K562 (cell line): ENCODE measurements around the gene SPECC1L. TPM values are rescaled to one million over a fixed set of nuclear protein-coding genes. Genes with fewer than 3 reads are reported as not detected.

Experiments used
- ATAC-seq: fragments of 200-7000 bp; cut with Tn5 transposase; 3 replicates; pipeline ENCODE4 v1.9.1; 2020; ENCODE audit warnings: moderate library complexity
- BruUV-seq: library from RNA; stranded (reverse); fragments of 400-500 nt; replicated peaks from 2 replicates; lab custom pipeline; 2021; lab: Mats Ljungman, UMichigan
- CTCF ChIA-PET: fragments of 300-600 bp; formaldehyde crosslinking; extraction: SDS; loops from one replicate; lab custom pipeline; 2021; ENCODE audit warnings: low intra/inter-chr PET ratio; lab: Yijun Ruan, JAX
- POLR2A ChIA-PET: fragments of 300-600, 350-650 bp; sonication (Branson Sonifier 250); formaldehyde crosslinking; extraction: SDS; loops from one replicate; lab custom pipeline; 2021; ENCODE audit warnings: antibody characterized with exemption, inconsistent platforms; lab: Yijun Ruan, JAX
- DNase-seq, 4 experiments: peaks; one replicate each; pipeline versions ENCODE4 v3.0.0 to v3.0.0-alpha.2; 2011 to 2018; ENCODE audit warnings: low spot score in 3 of 4, mixed read lengths in 3 of 4; ENCODE audit errors: extremely low read depth in 1 of 4
- FAIRE-seq: peaks from 2 replicates; lab custom pipeline; 2011; peaks lifted over from hg19 to GRCh38; lab: Jason Lieb, UNC
- H2AFZ ChIP-seq: 2 replicates; pipeline ENCODE4 v1.6.0; 2011; ENCODE audit warnings: low read depth, low read length, control low read depth, inconsistent platforms
- H3K27ac ChIP-seq: fragments of 200-600 bp; 3 replicates; pipeline ENCODE4 v1.8.0; 2011; ENCODE audit warnings: low read depth, mild to moderate bottlenecking, control low read depth, inconsistent platforms, low read length, moderate library complexity, mixed read lengths; ENCODE audit errors: extremely low read depth
- H3K27me3 ChIP-seq, 2 experiments: fragments of 300-600 bp in 1 of 2; 2 replicates in 1 of 2; 3 replicates in 1 of 2; pipeline versions ENCODE4 v1.6.0 to v1.8.0; 2011; ENCODE audit warnings: inconsistent platforms in 2 of 2, low read length in 2 of 2, mild to moderate bottlenecking in 1 of 2, mixed read lengths in 1 of 2, moderate library complexity in 1 of 2; ENCODE audit not compliant: control insufficient read depth in 2 of 2, insufficient read depth in 2 of 2
- H3K36me3 ChIP-seq: fragments of 300-600 bp; 3 replicates; pipeline ENCODE4 v1.8.0; 2011; ENCODE audit warnings: mild to moderate bottlenecking, low read length, inconsistent platforms; ENCODE audit not compliant: control insufficient read depth, insufficient read depth
- H3K4me1 ChIP-seq, 2 experiments: fragments of 200-600 bp in 1 of 2; replicated peaks in 1 of 2; 2 replicates in 1 of 2; 3 replicates in 1 of 2; pipeline versions ENCODE4 v1.5.1 to v1.8.0; 2011; ENCODE audit warnings: inconsistent platforms in 2 of 2, low read length in 2 of 2, mild to moderate bottlenecking in 1 of 2, mixed read lengths in 1 of 2, moderate library complexity in 1 of 2; ENCODE audit not compliant: control insufficient read depth in 2 of 2, insufficient read depth in 2 of 2
- H3K4me2 ChIP-seq: 2 replicates; pipeline ENCODE4 v1.6.1; 2011; ENCODE audit warnings: low read length, control low read depth, inconsistent platforms, mixed read lengths; ENCODE audit not compliant: insufficient read depth
- H3K4me3 ChIP-seq: fragments of 200-600 bp; sonication (generic), shearing (Covaris generic); 2 replicates; pipeline ENCODE4 v1.5.1; 2016; ENCODE audit warnings: control low read depth, inconsistent platforms
- H3K79me2 ChIP-seq: fragments of 200-600 bp; 3 replicates; pipeline ENCODE4 v1.8.0; 2011; ENCODE audit warnings: low read length, inconsistent platforms; ENCODE audit not compliant: control insufficient read depth, insufficient read depth
- H3K9ac ChIP-seq, 2 experiments: 2 replicates each; pipeline versions ENCODE4 v1.6.0 to v1.6.1; 2011; ENCODE audit warnings: low read depth in 2 of 2, low read length in 2 of 2, control low read depth in 1 of 2, inconsistent platforms in 1 of 2, mild to moderate bottlenecking in 1 of 2, mixed read lengths in 1 of 2; ENCODE audit not compliant: insufficient read depth in 1 of 2
- H3K9me1 ChIP-seq: one replicate; pipeline ENCODE4 v1.6.0; 2011; ENCODE audit warnings: inconsistent platforms, mild to moderate bottlenecking, low read length, moderate library complexity; ENCODE audit not compliant: control insufficient read depth, insufficient read depth
- H3K9me3 ChIP-seq: replicated peaks from 2 replicates; pipeline ENCODE4 v1.5.1; 2011; ENCODE audit warnings: low read depth, low read length, inconsistent platforms; ENCODE audit not compliant: control insufficient read depth, insufficient read depth
- H4K20me1 ChIP-seq: replicated peaks from 2 replicates; pipeline ENCODE4 v1.6.1; 2011; ENCODE audit warnings: low read length, inconsistent platforms, mixed read lengths; ENCODE audit not compliant: control insufficient read depth, insufficient read depth
- ARHGAP35 ChIP-seq: fragments of 450-650 bp; IDR thresholded peaks from 2 replicates; pipeline ENCODE4 v1.6.1; 2018; ENCODE audit not compliant: partially characterized antibody
- ESRRA ChIP-seq: fragments of 450-650 bp; IDR thresholded peaks from 2 replicates; pipeline ENCODE4 v1.6.1; 2014; ENCODE audit warnings: low read depth, mild to moderate bottlenecking, moderate library complexity, borderline replicate concordance
- PURB ChIP-seq: sonication (generic); formaldehyde crosslinking; IDR thresholded peaks from 2 replicates; pipeline ENCODE4 v1.9.0; 2021; ENCODE audit warnings: low read depth, mild to moderate bottlenecking, missing genetic modification reagents
- ZNF224 ChIP-seq: sonication (generic); formaldehyde crosslinking; IDR thresholded peaks from 2 replicates; pipeline ENCODE4 v1.8.0; 2022; ENCODE audit warnings: mild to moderate bottlenecking, missing genetic modification reagents
- ZNF76 ChIP-seq: fragments of 250-450 bp; sonication (Bioruptor Pico); IDR thresholded peaks from 2 replicates; pipeline ENCODE4 v1.4.0; 2020; ENCODE audit warnings: mild to moderate bottlenecking, moderate library complexity, borderline replicate concordance
- WGBS: fragments of 100-300 bp; shearing (Covaris generic); methylation state at CpG from one replicate; pipeline ENCODE4 v1.1.6; 2016; ENCODE audit warnings: low coverage, mixed read lengths; ENCODE audit not compliant: insufficient coverage; ENCODE audit errors: missing lambda C conversion rate; 5-methylcytosine and 5-hydroxymethylcytosine counted together
- in situ Hi-C: fragments of 300-500 bp; cut with MboI; formaldehyde crosslinking; loops from 4 replicates; pipeline ENCODE4 v1.15.0; 2018; ENCODE audit warnings: inconsistent platforms, mixed read lengths
- intact Hi-C: fragments of 100-400 bp; cut with micrococcal nuclease; formaldehyde crosslinking; loops from 2 replicates; pipeline ENCODE4 v1.14.2; 2022
- polyA plus RNA-seq, 8 experiments: library from polyadenylated mRNA; depleted of rRNA in 4 of 8; stranded (reverse) in 5 of 8; unstranded in 3 of 8; fragments of >200 nt; fragmentation: Nextera tagmentation in 2 of 8; fragmentation: Illumina TruSeq in 1 of 8; extraction: Ambion mirVana in 2 of 8; extraction: Trizol in 1 of 8; gene quantifications; 2 replicates each; pipeline versions ENCODE4 v1.2.1 to v1.2.3, GENCODE V29; 2011 to 2014; ENCODE audit warnings: inconsistent platforms in 1 of 8, missing spikeins in 1 of 8
- total RNA-seq, 7 experiments: library from RNA; depleted of rRNA in 6 of 7; stranded (reverse); fragments of >200 nt in 6 of 7; fragmentation: Illumina TruSeq in 2 of 7; extraction: Trizol in 2 of 7; gene quantifications; 2 replicates each; pipeline versions ENCODE4 v1.2.1 to v1.2.3, GENCODE V29; 2011 to 2021; ENCODE audit warnings: low replicate concordance in 1 of 7
- TF ChIP-seq, protein P1 (sequence below): fragments of 250-450 bp; sonication (Bioruptor Pico); IDR thresholded peaks from 2 replicates; pipeline ENCODE4 v1.4.0; 2020; ENCODE audit warnings: mild to moderate bottlenecking, moderate library complexity
- TF ChIP-seq, protein P2 (sequence below): fragments of 200-600 bp; sonication (generic); IDR thresholded peaks from one replicate; pipeline ENCODE4 v1.6.1; 2012; ENCODE audit warnings: mild to moderate bottlenecking, low read depth, low read length, inconsistent platforms

Gene SPECC1L
- total and polyA plus RNA-seq, 9 of the 15 experiments (the other 6 are each of a cell fraction or from before 2014, with no cell fraction given) = 1.4 to 27.9 (median 14.5) TPM

- Histone ChIP-seq H3K9me3 (peaks cover 3% of the 10 kb centered on the region), H3K36me3 (peaks cover 49% of the 10 kb centered on the region; the same call in 2 of the 3 replicates), H3K4me3 (no peak overlapping the region), H3K9ac (no peak overlapping the region), H3K27me3 (no peaks in the 10 kb centered on the region), H3K79me2 (no peaks in the 10 kb centered on the region), H3K9me1 (no peaks in the 10 kb centered on the region), H3K4me2 (no peak overlapping the region), H3K4me1 (no peaks in the 10 kb centered on the region), H2AFZ (no peak overlapping the region), H4K20me1 (no peaks in the 10 kb centered on the region), H3K27ac (no peak overlapping the region)
- ChIA-PET CTCF (no interaction called here), POLR2A (no interaction called here)
- in situ Hi-C loops = no loop called here
- DNase-seq (no peak), ATAC-seq (no peak), FAIRE-seq (no peak)
- no peak for TF ChIP-seq ARHGAP35
- no peak for TF ChIP-seq ESRRA
- TF ChIP-seq, protein P1, sequence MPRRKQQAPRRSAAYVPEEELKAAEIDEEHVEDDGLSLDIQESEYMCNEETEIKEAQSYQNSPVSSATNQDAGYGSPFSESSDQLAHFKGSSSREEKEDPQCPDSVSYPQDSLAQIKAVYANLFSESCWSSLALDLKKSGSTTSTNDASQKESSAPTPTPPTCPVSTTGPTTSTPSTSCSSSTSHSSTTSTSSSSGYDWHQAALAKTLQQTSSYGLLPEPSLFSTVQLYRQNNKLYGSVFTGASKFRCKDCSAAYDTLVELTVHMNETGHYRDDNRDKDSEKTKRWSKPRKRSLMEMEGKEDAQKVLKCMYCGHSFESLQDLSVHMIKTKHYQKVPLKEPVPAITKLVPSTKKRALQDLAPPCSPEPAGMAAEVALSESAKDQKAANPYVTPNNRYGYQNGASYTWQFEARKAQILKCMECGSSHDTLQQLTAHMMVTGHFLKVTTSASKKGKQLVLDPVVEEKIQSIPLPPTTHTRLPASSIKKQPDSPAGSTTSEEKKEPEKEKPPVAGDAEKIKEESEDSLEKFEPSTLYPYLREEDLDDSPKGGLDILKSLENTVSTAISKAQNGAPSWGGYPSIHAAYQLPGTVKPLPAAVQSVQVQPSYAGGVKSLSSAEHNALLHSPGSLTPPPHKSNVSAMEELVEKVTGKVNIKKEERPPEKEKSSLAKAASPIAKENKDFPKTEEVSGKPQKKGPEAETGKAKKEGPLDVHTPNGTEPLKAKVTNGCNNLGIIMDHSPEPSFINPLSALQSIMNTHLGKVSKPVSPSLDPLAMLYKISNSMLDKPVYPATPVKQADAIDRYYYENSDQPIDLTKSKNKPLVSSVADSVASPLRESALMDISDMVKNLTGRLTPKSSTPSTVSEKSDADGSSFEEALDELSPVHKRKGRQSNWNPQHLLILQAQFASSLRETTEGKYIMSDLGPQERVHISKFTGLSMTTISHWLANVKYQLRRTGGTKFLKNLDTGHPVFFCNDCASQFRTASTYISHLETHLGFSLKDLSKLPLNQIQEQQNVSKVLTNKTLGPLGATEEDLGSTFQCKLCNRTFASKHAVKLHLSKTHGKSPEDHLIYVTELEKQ (CRISPR knock-in tag) = no peak
- no peak for TF ChIP-seq ZNF224 (CRISPR knock-in tag)
- TF ChIP-seq PURB (CRISPR knock-in tag) = no peak
- TF ChIP-seq, protein P2, sequence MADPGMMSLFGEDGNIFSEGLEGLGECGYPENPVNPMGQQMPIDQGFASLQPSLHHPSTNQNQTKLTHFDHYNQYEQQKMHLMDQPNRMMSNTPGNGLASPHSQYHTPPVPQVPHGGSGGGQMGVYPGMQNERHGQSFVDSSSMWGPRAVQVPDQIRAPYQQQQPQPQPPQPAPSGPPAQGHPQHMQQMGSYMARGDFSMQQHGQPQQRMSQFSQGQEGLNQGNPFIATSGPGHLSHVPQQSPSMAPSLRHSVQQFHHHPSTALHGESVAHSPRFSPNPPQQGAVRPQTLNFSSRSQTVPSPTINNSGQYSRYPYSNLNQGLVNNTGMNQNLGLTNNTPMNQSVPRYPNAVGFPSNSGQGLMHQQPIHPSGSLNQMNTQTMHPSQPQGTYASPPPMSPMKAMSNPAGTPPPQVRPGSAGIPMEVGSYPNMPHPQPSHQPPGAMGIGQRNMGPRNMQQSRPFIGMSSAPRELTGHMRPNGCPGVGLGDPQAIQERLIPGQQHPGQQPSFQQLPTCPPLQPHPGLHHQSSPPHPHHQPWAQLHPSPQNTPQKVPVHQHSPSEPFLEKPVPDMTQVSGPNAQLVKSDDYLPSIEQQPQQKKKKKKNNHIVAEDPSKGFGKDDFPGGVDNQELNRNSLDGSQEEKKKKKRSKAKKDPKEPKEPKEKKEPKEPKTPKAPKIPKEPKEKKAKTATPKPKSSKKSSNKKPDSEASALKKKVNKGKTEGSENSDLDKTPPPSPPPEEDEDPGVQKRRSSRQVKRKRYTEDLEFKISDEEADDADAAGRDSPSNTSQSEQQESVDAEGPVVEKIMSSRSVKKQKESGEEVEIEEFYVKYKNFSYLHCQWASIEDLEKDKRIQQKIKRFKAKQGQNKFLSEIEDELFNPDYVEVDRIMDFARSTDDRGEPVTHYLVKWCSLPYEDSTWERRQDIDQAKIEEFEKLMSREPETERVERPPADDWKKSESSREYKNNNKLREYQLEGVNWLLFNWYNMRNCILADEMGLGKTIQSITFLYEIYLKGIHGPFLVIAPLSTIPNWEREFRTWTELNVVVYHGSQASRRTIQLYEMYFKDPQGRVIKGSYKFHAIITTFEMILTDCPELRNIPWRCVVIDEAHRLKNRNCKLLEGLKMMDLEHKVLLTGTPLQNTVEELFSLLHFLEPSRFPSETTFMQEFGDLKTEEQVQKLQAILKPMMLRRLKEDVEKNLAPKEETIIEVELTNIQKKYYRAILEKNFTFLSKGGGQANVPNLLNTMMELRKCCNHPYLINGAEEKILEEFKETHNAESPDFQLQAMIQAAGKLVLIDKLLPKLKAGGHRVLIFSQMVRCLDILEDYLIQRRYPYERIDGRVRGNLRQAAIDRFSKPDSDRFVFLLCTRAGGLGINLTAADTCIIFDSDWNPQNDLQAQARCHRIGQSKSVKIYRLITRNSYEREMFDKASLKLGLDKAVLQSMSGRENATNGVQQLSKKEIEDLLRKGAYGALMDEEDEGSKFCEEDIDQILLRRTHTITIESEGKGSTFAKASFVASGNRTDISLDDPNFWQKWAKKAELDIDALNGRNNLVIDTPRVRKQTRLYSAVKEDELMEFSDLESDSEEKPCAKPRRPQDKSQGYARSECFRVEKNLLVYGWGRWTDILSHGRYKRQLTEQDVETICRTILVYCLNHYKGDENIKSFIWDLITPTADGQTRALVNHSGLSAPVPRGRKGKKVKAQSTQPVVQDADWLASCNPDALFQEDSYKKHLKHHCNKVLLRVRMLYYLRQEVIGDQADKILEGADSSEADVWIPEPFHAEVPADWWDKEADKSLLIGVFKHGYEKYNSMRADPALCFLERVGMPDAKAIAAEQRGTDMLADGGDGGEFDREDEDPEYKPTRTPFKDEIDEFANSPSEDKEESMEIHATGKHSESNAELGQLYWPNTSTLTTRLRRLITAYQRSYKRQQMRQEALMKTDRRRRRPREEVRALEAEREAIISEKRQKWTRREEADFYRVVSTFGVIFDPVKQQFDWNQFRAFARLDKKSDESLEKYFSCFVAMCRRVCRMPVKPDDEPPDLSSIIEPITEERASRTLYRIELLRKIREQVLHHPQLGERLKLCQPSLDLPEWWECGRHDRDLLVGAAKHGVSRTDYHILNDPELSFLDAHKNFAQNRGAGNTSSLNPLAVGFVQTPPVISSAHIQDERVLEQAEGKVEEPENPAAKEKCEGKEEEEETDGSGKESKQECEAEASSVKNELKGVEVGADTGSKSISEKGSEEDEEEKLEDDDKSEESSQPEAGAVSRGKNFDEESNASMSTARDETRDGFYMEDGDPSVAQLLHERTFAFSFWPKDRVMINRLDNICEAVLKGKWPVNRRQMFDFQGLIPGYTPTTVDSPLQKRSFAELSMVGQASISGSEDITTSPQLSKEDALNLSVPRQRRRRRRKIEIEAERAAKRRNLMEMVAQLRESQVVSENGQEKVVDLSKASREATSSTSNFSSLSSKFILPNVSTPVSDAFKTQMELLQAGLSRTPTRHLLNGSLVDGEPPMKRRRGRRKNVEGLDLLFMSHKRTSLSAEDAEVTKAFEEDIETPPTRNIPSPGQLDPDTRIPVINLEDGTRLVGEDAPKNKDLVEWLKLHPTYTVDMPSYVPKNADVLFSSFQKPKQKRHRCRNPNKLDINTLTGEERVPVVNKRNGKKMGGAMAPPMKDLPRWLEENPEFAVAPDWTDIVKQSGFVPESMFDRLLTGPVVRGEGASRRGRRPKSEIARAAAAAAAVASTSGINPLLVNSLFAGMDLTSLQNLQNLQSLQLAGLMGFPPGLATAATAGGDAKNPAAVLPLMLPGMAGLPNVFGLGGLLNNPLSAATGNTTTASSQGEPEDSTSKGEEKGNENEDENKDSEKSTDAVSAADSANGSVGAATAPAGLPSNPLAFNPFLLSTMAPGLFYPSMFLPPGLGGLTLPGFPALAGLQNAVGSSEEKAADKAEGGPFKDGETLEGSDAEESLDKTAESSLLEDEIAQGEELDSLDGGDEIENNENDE = no peak
- no peak for TF ChIP-seq ZNF76 (CRISPR knock-in tag)
- no TSS peak for BruUV-seq
- intact Hi-C loops = no loop called here
- WGBS = 80% methylated on average over 4 of the region's 4 CpGs
Measured at GRCh38 chr22:24350627-24351026, 80.0 kb downstream of the SPECC1L start.
